GM18861 (cell line): ENCODE data around the gene TBX4.

Experiments used
- ATAC-seq: cut with Tn5 transposase; IDR thresholded peaks from one replicate; pipeline ENCODE4 v1.9.1; 2021; ENCODE audit not compliant: unreplicated experiment

TBX4 gene

GRCh38 chr17:61464130-61464842, 12.1 kb downstream of the TBX4 start:
- ATAC-seq, result no peak

GRCh38 chr17:61464843-61465180, 12.6 kb downstream of the TBX4 start:
- ATAC-seq, result no peak

GRCh38 chr17:61465550-61466237, 13.5 kb downstream of the TBX4 start:
- no peak for ATAC-seq

- ATAC-seq, result no peak
Observed at GRCh38 chr17:61466246-61466645, 14.0 kb downstream of the TBX4 start.

- no peak for ATAC-seq
Observed at GRCh38 chr17:61467416-61468262, 15.4 kb downstream of the TBX4 start.

- no peak for ATAC-seq
Observed at GRCh38 chr17:61468263-61468907, 16.2 kb downstream of the TBX4 start.

- ATAC-seq, result no peak
Observed at GRCh38 chr17:61469474-61469873, 17.3 kb downstream of the TBX4 start.

GRCh38 chr17:61469949-61470348, 17.7 kb downstream of the TBX4 start:
- ATAC-seq, result no peak

GRCh38 chr17:61470530-61471136, 18.4 kb downstream of the TBX4 start:
- no peak for ATAC-seq

GRCh38 chr17:61474235-61474927, 22.2 kb downstream of the TBX4 start:
- no peak for ATAC-seq

- ATAC-seq, result no peak
Observed at GRCh38 chr17:61474934-61475333, 22.7 kb downstream of the TBX4 start.

- no peak for ATAC-seq
Observed at GRCh38 chr17:61475726-61476125, 23.5 kb downstream of the TBX4 start.

- ATAC-seq, result no peak
Observed at GRCh38 chr17:61476476-61477203, 24.4 kb downstream of the TBX4 start.

- ATAC-seq, result no peak
Observed at GRCh38 chr17:61477204-61477834, 25.1 kb downstream of the TBX4 start.

- no peak for ATAC-seq
Observed at GRCh38 chr17:61478026-61478789, 26.0 kb downstream of the TBX4 start.

- ATAC-seq, result no peak
Observed at GRCh38 chr17:61478790-61479492, 26.7 kb downstream of the TBX4 start.

- no peak for ATAC-seq
Observed at GRCh38 chr17:61479493-61480413, 27.5 kb downstream of the TBX4 start.
